HG03520 (cell line): ENCODE data around the gene MLX.
A peak's percentile ranks its signal among the peaks of the same experiment; 100 is the strongest.
"Not testable (repeated sequence)": the region's sequence is repeated elsewhere in the genome, so short reads cannot be mapped to it uniquely, and the experiment has no call there.

Source experiments
- ATAC-seq: cut with Tn5 transposase; IDR thresholded peaks from one replicate; pipeline ENCODE4 v1.9.1; 2021; ENCODE audit warnings: mild to moderate bottlenecking, moderate library complexity; ENCODE audit not compliant: unreplicated experiment

The MLX gene

DNA sequence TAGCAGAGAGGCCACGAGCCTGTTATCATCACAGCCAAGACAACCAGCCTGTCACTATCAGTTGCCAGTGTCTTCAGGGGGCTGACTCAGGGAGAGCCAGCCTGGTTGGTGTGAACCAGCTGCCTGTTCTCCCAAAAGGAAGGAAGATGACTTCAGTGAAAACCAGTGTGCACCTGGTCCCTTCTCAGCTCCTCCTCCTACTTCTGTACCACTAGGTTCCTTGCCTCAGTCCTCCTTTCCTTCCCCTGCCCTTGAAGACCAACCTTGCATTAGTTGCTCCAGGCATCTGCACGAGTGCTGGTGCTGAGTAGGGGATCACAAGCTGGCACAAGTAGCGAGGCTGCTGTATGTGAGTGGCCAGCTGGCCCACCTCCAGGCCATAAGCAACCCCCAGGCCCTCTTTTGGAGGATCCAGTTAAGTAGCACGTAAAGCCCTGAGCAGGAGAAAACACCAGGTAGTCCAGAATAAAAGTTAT is 51.1 kb downstream of the MLX start:
- ATAC-seq, result peak; percentile 29

DNA sequence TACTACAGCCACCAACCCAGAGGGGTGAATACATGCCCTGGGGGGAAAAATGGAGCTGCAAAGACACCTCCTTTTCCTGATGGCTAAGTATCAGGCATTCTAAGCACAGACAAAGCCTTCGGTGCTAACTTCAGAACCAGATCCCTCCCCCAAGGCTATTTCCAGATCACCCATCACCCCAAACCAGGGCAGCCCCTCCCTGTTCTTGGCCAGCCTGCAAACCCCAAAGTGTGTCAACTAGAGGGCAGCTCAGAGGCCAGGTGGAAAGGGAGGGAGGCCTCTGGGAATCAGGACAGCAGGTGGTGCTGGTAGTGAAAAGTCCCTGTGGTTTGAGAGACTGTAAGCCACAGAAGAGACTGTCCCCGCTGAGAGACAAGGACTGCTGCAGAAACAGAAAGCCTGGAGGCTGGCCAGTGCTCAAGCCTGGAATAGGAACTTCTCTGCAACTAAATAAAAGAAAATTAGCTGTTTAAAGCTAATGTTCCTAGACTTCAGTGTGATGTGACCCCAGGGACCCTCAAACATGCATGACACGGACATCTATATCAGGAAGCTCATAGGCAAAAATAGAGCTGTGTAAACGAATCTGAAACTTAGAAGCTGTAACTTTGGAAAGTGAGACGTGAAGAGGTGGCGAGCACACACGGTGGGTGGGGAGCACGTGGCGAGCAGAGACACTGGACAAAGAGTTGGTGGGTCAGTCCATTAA is 51.7 kb downstream of the MLX start:
- ATAC-seq, result peak; percentile 52

DNA sequence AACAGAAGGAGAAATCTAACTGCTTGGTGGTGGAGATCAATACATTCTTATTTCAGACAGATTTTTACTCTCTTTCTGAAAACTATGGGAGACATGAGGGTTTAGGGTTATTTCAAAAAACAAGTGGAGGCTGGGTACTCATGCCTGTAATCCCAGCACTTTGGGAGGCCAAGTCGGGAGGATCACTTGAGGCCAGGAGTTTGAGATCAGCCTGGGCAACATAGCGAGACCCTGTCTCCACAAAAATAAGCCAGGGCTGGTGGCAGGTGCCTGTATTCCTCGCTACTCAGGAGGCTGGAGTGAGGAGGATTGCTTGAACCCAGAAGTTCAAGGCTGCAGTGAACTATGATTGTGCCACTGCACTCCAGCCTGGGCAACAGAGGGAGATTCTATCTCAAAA is 55.1 kb downstream of the MLX start:
- ATAC-seq, result not testable (repeated sequence)
